Measurements from ENCODE around the gene TCEA3. TPM values are rescaled to one million over a fixed set of nuclear protein-coding genes. Genes with fewer than 3 reads are reported as not detected.

Gene TCEA3
- total RNA-seq, 1 donor from 2014 or later: 9.7 TPM

GRCh38 chr1:23448846-23449245, 24.3 kb upstream of the TCEA3 start:
- Mint-ChIP-seq H3K9me3 (ENCODE audit: unreplicated experiment) (no peaks in the 10 kb centered on the region), H3K36me3 (ENCODE audit: low read depth, unreplicated experiment) (peaks cover 3% of the 10 kb centered on the region), H3K27me3 (ENCODE audit: unreplicated experiment) (peaks cover 5% of the 10 kb centered on the region), H3K4me1 (ENCODE audit: unreplicated experiment) (no peaks in the 10 kb centered on the region), H3K4me3 (ENCODE audit: unreplicated experiment) (no peak overlapping the region), H3K27ac (ENCODE audit: unreplicated experiment) (no peak overlapping the region)
- DNase-seq (ENCODE audit: low spot score): no peak
- no peak for TF ChIP-seq CTCF (IDR thresholded peaks at IDR 0.05; ENCODE audit: unreplicated experiment)

GRCh38 chr1:23446661-23447310, 22.2 kb upstream of the TCEA3 start:
- H3K4me3 Mint-ChIP-seq (ENCODE audit: unreplicated experiment): no peak overlapping the region
- H3K9me3 Mint-ChIP-seq (ENCODE audit: unreplicated experiment): no peaks in the 10 kb centered on the region
- H3K27ac Mint-ChIP-seq (ENCODE audit: unreplicated experiment): no peak overlapping the region
- H3K27me3 Mint-ChIP-seq (ENCODE audit: unreplicated experiment): peaks cover 2% of the 10 kb centered on the region
- DNase-seq (ENCODE audit: low spot score): no peak
- TF ChIP-seq CTCF (IDR thresholded peaks at IDR 0.05; ENCODE audit: unreplicated experiment): no peak
- no peaks in the 10 kb centered on the region for H3K4me1 Mint-ChIP-seq (ENCODE audit: unreplicated experiment)
- no peaks in the 10 kb centered on the region for H3K36me3 Mint-ChIP-seq (ENCODE audit: low read depth, unreplicated experiment)

- H3K4me1 Mint-ChIP-seq (ENCODE audit: unreplicated experiment): no peaks in the 10 kb centered on the region
- H3K27me3 Mint-ChIP-seq (ENCODE audit: unreplicated experiment): peaks cover 2% of the 10 kb centered on the region
- H3K4me3 Mint-ChIP-seq (ENCODE audit: unreplicated experiment): no peak overlapping the region
- no peak for DNase-seq (ENCODE audit: low spot score)
- peaks cover 3% of the 10 kb centered on the region for H3K36me3 Mint-ChIP-seq (ENCODE audit: low read depth, unreplicated experiment)
- no peaks in the 10 kb centered on the region for H3K9me3 Mint-ChIP-seq (ENCODE audit: unreplicated experiment)
- no peak overlapping the region for H3K27ac Mint-ChIP-seq (ENCODE audit: unreplicated experiment)
- TF ChIP-seq CTCF (IDR thresholded peaks at IDR 0.05; ENCODE audit: unreplicated experiment): no peak
Measured at GRCh38 chr1:23444596-23445390, 20.2 kb upstream of the TCEA3 start.

GRCh38 chr1:23444104-23444533, 19.6 kb upstream of the TCEA3 start:
- no peak for TF ChIP-seq CTCF (IDR thresholded peaks at IDR 0.05; ENCODE audit: unreplicated experiment)
- H3K9me3 Mint-ChIP-seq (ENCODE audit: unreplicated experiment): no peaks in the 10 kb centered on the region
- peaks cover 2% of the 10 kb centered on the region for H3K27me3 Mint-ChIP-seq (ENCODE audit: unreplicated experiment)
- no peak overlapping the region for H3K27ac Mint-ChIP-seq (ENCODE audit: unreplicated experiment)
- H3K4me3 Mint-ChIP-seq (ENCODE audit: unreplicated experiment): no peak overlapping the region
- no peak for DNase-seq (ENCODE audit: low spot score)
- H3K4me1 Mint-ChIP-seq (ENCODE audit: unreplicated experiment): no peaks in the 10 kb centered on the region
- H3K36me3 Mint-ChIP-seq (ENCODE audit: low read depth, unreplicated experiment): peaks cover 7% of the 10 kb centered on the region

GRCh38 chr1:23442751-23443150, 18.2 kb upstream of the TCEA3 start:
- H3K27ac Mint-ChIP-seq (ENCODE audit: unreplicated experiment): no peak overlapping the region
- H3K36me3 Mint-ChIP-seq (ENCODE audit: low read depth, unreplicated experiment): peaks cover 7% of the 10 kb centered on the region
- no peaks in the 10 kb centered on the region for H3K4me1 Mint-ChIP-seq (ENCODE audit: unreplicated experiment)
- H3K27me3 Mint-ChIP-seq (ENCODE audit: unreplicated experiment): peaks cover 7% of the 10 kb centered on the region
- no peak for DNase-seq (ENCODE audit: low spot score)
- H3K9me3 Mint-ChIP-seq (ENCODE audit: unreplicated experiment): no peaks in the 10 kb centered on the region
- no peak for TF ChIP-seq CTCF (IDR thresholded peaks at IDR 0.05; ENCODE audit: unreplicated experiment)
- H3K4me3 Mint-ChIP-seq (ENCODE audit: unreplicated experiment): no peak overlapping the region

All from endothelial cell (in vitro differentiated cells).